ENCODE data around the gene ARID3A. TPM values are rescaled to one million over a fixed set of nuclear protein-coding genes. Genes with fewer than 3 reads are reported as not detected.

The ARID3A gene
- polyA plus RNA-seq, 2 donors = 1.3 to 5.2 TPM

GRCh38 chr19:882871-883497 lies 42.9 kb upstream of the ARID3A start:
- no peak overlapping the region for H3K27ac ChIP-seq (ENCODE audit: low read depth in 2 of 2, low read length in 1 of 2)
- H3K27me3 ChIP-seq (ENCODE audit: control insufficient read depth in 1 of 2, insufficient read depth in 2 of 2, low read length in 2 of 2) = no peaks in the 10 kb centered on the region
- no peaks in the 10 kb centered on the region for H3K9me3 ChIP-seq (ENCODE audit: control insufficient read depth in 2 of 2, insufficient read depth in 1 of 2, low read depth in 1 of 2, low read length in 1 of 2)
- no peak overlapping the region for H3K4me3 ChIP-seq (ENCODE audit: low read depth in 1 of 2, low read length in 2 of 2)
- H3K4me1 ChIP-seq (ENCODE audit: control insufficient read depth in 2 of 2, insufficient read depth in 2 of 2, low read length in 1 of 2) = peaks cover 0 to 3% of the 10 kb centered on the region in 2 donors
- WGBS, 2 donors = 95 to 97% methylated on average over 16 to 29 of the region's 30 CpGs
- H3K36me3 ChIP-seq (ENCODE audit: control insufficient read depth in 2 of 2, insufficient read depth in 2 of 2, low read length in 1 of 2) = peaks cover 5 to 64% of the 10 kb centered on the region in 2 donors

- Histone ChIP-seq H3K4me1 (ENCODE audit: control insufficient read depth in 2 of 2, insufficient read depth in 2 of 2, low read length in 1 of 2) (peaks cover 0 to 3% of the 10 kb centered on the region in 2 donors), H3K27me3 (ENCODE audit: control insufficient read depth in 1 of 2, insufficient read depth in 2 of 2, low read length in 2 of 2) (no peaks in the 10 kb centered on the region), H3K9me3 (ENCODE audit: control insufficient read depth in 2 of 2, insufficient read depth in 1 of 2, low read depth in 1 of 2, low read length in 1 of 2) (no peaks in the 10 kb centered on the region), H3K4me3 (ENCODE audit: low read depth in 1 of 2, low read length in 2 of 2) (no peak overlapping the region), H3K36me3 (ENCODE audit: control insufficient read depth in 2 of 2, insufficient read depth in 2 of 2, low read length in 1 of 2) (peaks cover 5 to 68% of the 10 kb centered on the region in 2 donors), H3K27ac (ENCODE audit: low read depth in 2 of 2, low read length in 1 of 2) (no peak overlapping the region)
- 76 to 80% methylated on average over 18 to 22 of the region's 22 CpGs for WGBS, 2 donors
Measured at GRCh38 chr19:883661-884211, 42.1 kb upstream of the ARID3A start.

GRCh38 chr19:884420-885211 lies 41.2 kb upstream of the ARID3A start:
- Histone ChIP-seq H3K4me1 (ENCODE audit: control insufficient read depth in 2 of 2, insufficient read depth in 2 of 2, low read length in 1 of 2) (peaks cover 0 to 3% of the 10 kb centered on the region in 2 donors), H3K9me3 (ENCODE audit: control insufficient read depth in 2 of 2, insufficient read depth in 1 of 2, low read depth in 1 of 2, low read length in 1 of 2) (no peaks in the 10 kb centered on the region), H3K27me3 (ENCODE audit: control insufficient read depth in 1 of 2, insufficient read depth in 2 of 2, low read length in 2 of 2) (no peaks in the 10 kb centered on the region), H3K27ac (ENCODE audit: low read depth in 2 of 2, low read length in 1 of 2) (no peak overlapping the region), H3K36me3 (ENCODE audit: control insufficient read depth in 2 of 2, insufficient read depth in 2 of 2, low read length in 1 of 2) (peaks cover 6 to 70% of the 10 kb centered on the region in 2 donors), H3K4me3 (ENCODE audit: low read depth in 1 of 2, low read length in 2 of 2) (no peak overlapping the region)
- 91 to 92% methylated on average over 49 to 51 of the region's 51 CpGs for WGBS, 2 donors

- Histone ChIP-seq H3K27ac (ENCODE audit: low read depth in 2 of 2, low read length in 1 of 2) (no peak overlapping the region), H3K9me3 (ENCODE audit: control insufficient read depth in 2 of 2, insufficient read depth in 1 of 2, low read depth in 1 of 2, low read length in 1 of 2) (no peaks in the 10 kb centered on the region), H3K36me3 (ENCODE audit: control insufficient read depth in 2 of 2, insufficient read depth in 2 of 2, low read length in 1 of 2) (peaks cover 10 to 71% of the 10 kb centered on the region in 2 donors), H3K4me3 (ENCODE audit: low read depth in 1 of 2, low read length in 2 of 2) (no peak overlapping the region), H3K27me3 (ENCODE audit: control insufficient read depth in 1 of 2, insufficient read depth in 2 of 2, low read length in 2 of 2) (no peaks in the 10 kb centered on the region), H3K4me1 (ENCODE audit: control insufficient read depth in 2 of 2, insufficient read depth in 2 of 2, low read length in 1 of 2) (peaks cover 0 to 3% of the 10 kb centered on the region in 2 donors)
- WGBS, 2 donors = 94 to 95% methylated on average over 64 of the region's 64 CpGs
Measured at GRCh38 chr19:885536-886224, 40.2 kb upstream of the ARID3A start.

GRCh38 chr19:887072-887471 lies 38.8 kb upstream of the ARID3A start:
- no peaks in the 10 kb centered on the region for H3K27me3 ChIP-seq (ENCODE audit: control insufficient read depth in 1 of 2, insufficient read depth in 2 of 2, low read length in 2 of 2)
- H3K9me3 ChIP-seq (ENCODE audit: control insufficient read depth in 2 of 2, insufficient read depth in 1 of 2, low read depth in 1 of 2, low read length in 1 of 2) = no peaks in the 10 kb centered on the region
- 83 to 87% methylated on average over 16 of the region's 16 CpGs for WGBS, 2 donors
- no peak overlapping the region for H3K4me3 ChIP-seq (ENCODE audit: low read depth in 1 of 2, low read length in 2 of 2)
- peaks cover 3 to 8% of the 10 kb centered on the region in 2 donors for H3K4me1 ChIP-seq (ENCODE audit: control insufficient read depth in 2 of 2, insufficient read depth in 2 of 2, low read length in 1 of 2)
- peaks cover 11 to 61% of the 10 kb centered on the region in 2 donors for H3K36me3 ChIP-seq (ENCODE audit: control insufficient read depth in 2 of 2, insufficient read depth in 2 of 2, low read length in 1 of 2)
- H3K27ac ChIP-seq (ENCODE audit: low read depth in 2 of 2, low read length in 1 of 2) = no peak overlapping the region

- Histone ChIP-seq H3K27me3 (ENCODE audit: control insufficient read depth in 1 of 2, insufficient read depth in 2 of 2, low read length in 2 of 2) (no peaks in the 10 kb centered on the region), H3K36me3 (ENCODE audit: control insufficient read depth in 2 of 2, insufficient read depth in 2 of 2, low read length in 1 of 2) (peaks cover 11 to 56% of the 10 kb centered on the region in 2 donors), H3K4me1 (ENCODE audit: control insufficient read depth in 2 of 2, insufficient read depth in 2 of 2, low read length in 1 of 2) (peaks cover 3 to 8% of the 10 kb centered on the region in 2 donors), H3K4me3 (ENCODE audit: low read depth in 1 of 2, low read length in 2 of 2) (no peak overlapping the region), H3K27ac (ENCODE audit: low read depth in 2 of 2, low read length in 1 of 2) (no peak overlapping the region), H3K9me3 (ENCODE audit: control insufficient read depth in 2 of 2, insufficient read depth in 1 of 2, low read depth in 1 of 2, low read length in 1 of 2) (no peaks in the 10 kb centered on the region)
- WGBS, 2 donors = 95 to 99% methylated on average over 10 of the region's 10 CpGs
Measured at GRCh38 chr19:887599-887998, 38.2 kb upstream of the ARID3A start.

- 91 to 93% methylated on average over 30 of the region's 30 CpGs for whole genome bisulfite sequencing, 2 donors
- H3K27me3 ChIP-seq (ENCODE audit: control insufficient read depth in 1 of 2, insufficient read depth in 2 of 2, low read length in 2 of 2) = no peaks in the 10 kb centered on the region
- H3K27ac ChIP-seq (ENCODE audit: low read depth in 2 of 2, low read length in 1 of 2) = no peak overlapping the region
- peaks cover 3 to 7% of the 10 kb centered on the region in 2 donors for H3K4me1 ChIP-seq (ENCODE audit: control insufficient read depth in 2 of 2, insufficient read depth in 2 of 2, low read length in 1 of 2)
- no peaks in the 10 kb centered on the region for H3K9me3 ChIP-seq (ENCODE audit: control insufficient read depth in 2 of 2, insufficient read depth in 1 of 2, low read depth in 1 of 2, low read length in 1 of 2)
- no peak overlapping the region for H3K4me3 ChIP-seq (ENCODE audit: low read depth in 1 of 2, low read length in 2 of 2)
- peaks cover 11 to 44% of the 10 kb centered on the region in 2 donors for H3K36me3 ChIP-seq (ENCODE audit: control insufficient read depth in 2 of 2, insufficient read depth in 2 of 2, low read length in 1 of 2)
Measured at GRCh38 chr19:888581-889385, 37.1 kb upstream of the ARID3A start.

- H3K4me1 ChIP-seq (ENCODE audit: control insufficient read depth in 2 of 2, insufficient read depth in 2 of 2, low read length in 1 of 2) = peaks cover 3 to 7% of the 10 kb centered on the region in 2 donors
- no peaks in the 10 kb centered on the region for H3K27me3 ChIP-seq (ENCODE audit: control insufficient read depth in 1 of 2, insufficient read depth in 2 of 2, low read length in 2 of 2)
- H3K36me3 ChIP-seq (ENCODE audit: control insufficient read depth in 2 of 2, insufficient read depth in 2 of 2, low read length in 1 of 2) = peaks cover 11 to 39% of the 10 kb centered on the region in 2 donors
- no peak overlapping the region for H3K27ac ChIP-seq (ENCODE audit: low read depth in 2 of 2, low read length in 1 of 2)
- H3K9me3 ChIP-seq (ENCODE audit: control insufficient read depth in 2 of 2, insufficient read depth in 1 of 2, low read depth in 1 of 2, low read length in 1 of 2) = no peaks in the 10 kb centered on the region
- WGBS, 2 donors = 93% methylated on average over 25 to 26 of the region's 26 CpGs
- H3K4me3 ChIP-seq (ENCODE audit: low read depth in 1 of 2, low read length in 2 of 2) = no peak overlapping the region
Measured at GRCh38 chr19:889662-890295, 36.1 kb upstream of the ARID3A start.

Measured in esophagus (tissue), 2 donors.